DOHH2 (cell line): ENCODE measurements around the gene SLC6A19.

Source experiments
- CTCF ChIP-seq: fragments of 200-600 bp; sonication (generic); IDR thresholded peaks from one replicate; pipeline ENCODE4 v1.5.1; 2014; ENCODE audit warnings: antibody characterized with exemption, mild to moderate bottlenecking, low read depth, low read length; ENCODE audit not compliant: poor library complexity, severe bottlenecking
- EZH2phosphoT487 ChIP-seq: fragments of 200-600 bp; sonication (generic); IDR thresholded peaks from 2 replicates; pipeline ENCODE4 v1.6.1; 2017; ENCODE audit warnings: borderline replicate concordance, mild to moderate bottlenecking, antibody characterized with exemption, low read length, moderate library complexity, mixed read lengths

- TF ChIP-seq CTCF = no peak
- no peak for TF ChIP-seq EZH2phosphoT487
Measured at GRCh38 chr5:1194378-1194777, 7.0 kb upstream of the SLC6A19 start.
